SK-N-SH treated with all-trans-retinoic acid at 6 μM for 48 hours (cell line): ENCODE measurements around the gene FHOD1.

ENCODE experiments used
- RARB ChIP-seq: fragments of 250-450 bp; sonication (Bioruptor Pico); IDR thresholded peaks from 2 replicates; pipeline ENCODE4 v1.8.0; 2021; ENCODE audit warnings: mild to moderate bottlenecking, moderate library complexity
- ZFP3 ChIP-seq: fragments of 250-450 bp; sonication (Bioruptor Pico); IDR thresholded peaks from 2 replicates; pipeline ENCODE4 v1.5.0; 2020; ENCODE audit warnings: mild to moderate bottlenecking, moderate library complexity

GRCh38 chr16:67235816-67236562 lies 11.3 kb downstream of the FHOD1 start:
- no peak for TF ChIP-seq RARB (CRISPR knock-in tag)
- TF ChIP-seq ZFP3 (CRISPR knock-in tag) = no peak
